HepG2 (cell line): ENCODE data around the gene ARHGAP26. TPM values are rescaled to one million over a fixed set of nuclear protein-coding genes. Genes with fewer than 3 reads are reported as not detected.
A peak's percentile ranks its signal among the peaks of the same experiment; 100 is the strongest.

Experiments used
- NFAT5 ChIP-seq: sonication (generic); formaldehyde crosslinking; IDR thresholded peaks from 2 replicates; pipeline ENCODE4 v1.4.0; 2020; ENCODE audit warnings: missing genetic modification reagents
- NPAS2 ChIP-seq: sonication (generic); formaldehyde crosslinking; IDR thresholded peaks from 2 replicates; pipeline ENCODE4 v1.8.0; 2022; ENCODE audit warnings: mild to moderate bottlenecking, missing genetic modification reagents, borderline replicate concordance
- RAD21 ChIP-seq: fragments of 450-650 bp; formaldehyde crosslinking; IDR thresholded peaks from 2 replicates; pipeline ENCODE4 v1.5.0; 2020; ENCODE audit warnings: mild to moderate bottlenecking
- SNRNP70 ChIP-seq: fragments of 200-400 bp; formaldehyde crosslinking; IDR thresholded peaks from 2 replicates; pipeline ENCODE4 v1.6.1; 2017; ENCODE audit warnings: mild to moderate bottlenecking, low read depth, low read length, moderate library complexity
- TMF1 ChIP-seq: sonication (generic); formaldehyde crosslinking; IDR thresholded peaks from 2 replicates; pipeline ENCODE4 v1.8.1; 2022; ENCODE audit warnings: low read depth, missing genetic modification reagents
- ZFP37 ChIP-seq: sonication (generic); formaldehyde crosslinking; IDR thresholded peaks from 2 replicates; pipeline ENCODE4 v1.4.0; 2020; ENCODE audit warnings: missing genetic modification reagents, borderline replicate concordance
- ZNF101 ChIP-seq: sonication (generic); formaldehyde crosslinking; IDR thresholded peaks from 2 replicates; pipeline ENCODE4 v1.4.0; 2020; ENCODE audit warnings: mild to moderate bottlenecking, low read depth, missing genetic modification reagents, borderline replicate concordance
- ZNF513 ChIP-seq: sonication (generic); formaldehyde crosslinking; conservative IDR thresholded peaks from 2 replicates; pipeline ENCODE4 v1.5.0; 2020; ENCODE audit warnings: missing genetic modification reagents
- ZNF660 ChIP-seq: sonication (generic); formaldehyde crosslinking; IDR thresholded peaks from 2 replicates; pipeline ENCODE4 v1.5.1; 2020; ENCODE audit warnings: mild to moderate bottlenecking, low read depth, missing genetic modification reagents, borderline replicate concordance
- polyA plus RNA-seq, 8 experiments: library from polyadenylated mRNA; depleted of rRNA in 3 of 8; stranded (reverse) in 7 of 8; unstranded in 1 of 8; fragments of >200 nt; fragmentation: Illumina TruSeq in 4 of 8; extraction: Trizol in 4 of 8; gene quantifications; 2 replicates each; pipeline versions ENCODE4 v1.2.1 to v1.2.3, GENCODE V29; 2011 to 2016; ENCODE audit warnings: low read depth in 4 of 8, missing spikeins in 1 of 8, mixed read lengths in 1 of 8; ENCODE audit not compliant: insufficient read depth in 1 of 8
- total RNA-seq, 5 experiments: library from RNA; depleted of rRNA; stranded (reverse); fragments of >200 nt; fragmentation: Illumina TruSeq; extraction: Trizol; gene quantifications; 2 replicates each; pipeline ENCODE4 v1.2.3, GENCODE V29; 2016; ENCODE audit warnings: low read depth in 1 of 5
- TF ChIP-seq, protein P1 (sequence below): sonication (generic); formaldehyde crosslinking; conservative IDR thresholded peaks from 2 replicates; pipeline ENCODE4 v1.4.0; 2020; ENCODE audit warnings: missing genetic modification reagents
- TF ChIP-seq, protein P2 (sequence below): sonication (generic); formaldehyde crosslinking; IDR thresholded peaks from 2 replicates; pipeline ENCODE4 v1.4.0; 2020; ENCODE audit warnings: mild to moderate bottlenecking, missing genetic modification reagents

ARHGAP26 gene
- total and polyA plus RNA-seq, 2 of the 13 experiments (the other 11 are each of a cell fraction or from before 2014, with no cell fraction given): 9.6 to 18.2 TPM

DNA sequence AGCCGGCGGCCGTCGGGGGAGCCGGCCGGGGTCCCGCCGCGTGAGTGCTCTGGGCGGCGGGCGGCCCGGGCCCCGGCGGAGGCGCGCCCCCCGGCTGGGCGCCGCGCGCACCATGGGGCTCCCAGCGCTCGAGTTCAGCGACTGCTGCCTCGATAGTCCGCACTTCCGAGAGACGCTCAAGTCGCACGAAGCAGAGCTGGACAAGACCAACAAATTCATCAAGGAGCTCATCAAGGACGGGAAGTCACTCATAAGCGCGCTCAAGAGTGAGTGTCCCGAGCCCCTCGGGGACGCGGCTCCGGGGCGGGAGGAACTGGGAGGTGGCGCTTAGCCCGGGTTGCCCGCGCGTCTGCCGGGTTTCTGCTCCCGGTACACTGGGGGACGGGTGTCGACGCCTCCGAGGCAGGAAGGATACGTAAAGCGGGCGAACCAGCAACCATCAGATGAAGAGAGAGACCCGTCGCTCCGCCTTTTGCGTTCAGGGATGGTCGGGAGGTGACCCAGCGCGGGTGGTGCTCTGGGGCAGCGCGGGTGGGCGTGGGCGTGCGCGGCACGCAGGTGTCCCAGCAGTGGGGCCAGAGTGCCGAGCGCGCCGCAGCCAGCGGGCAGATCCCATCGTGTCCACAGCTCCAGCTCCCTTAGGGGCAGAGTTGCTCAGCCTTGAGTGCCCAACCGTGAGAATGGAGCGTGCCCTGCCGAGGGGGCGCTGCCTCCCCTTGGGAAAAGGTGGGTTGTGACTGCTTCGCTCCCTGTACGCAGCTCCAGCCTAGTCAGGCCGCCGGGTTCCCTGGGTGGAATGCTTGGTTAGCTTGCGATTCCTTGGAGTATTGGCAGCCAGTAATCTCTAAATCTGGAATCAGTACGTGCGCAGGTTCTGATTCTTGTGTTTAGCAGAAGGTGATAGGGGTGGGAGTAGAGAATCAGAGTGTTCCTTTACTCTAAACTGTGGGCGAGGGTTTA, 753 bp downstream of the ARHGAP26 start (continued):
- TF ChIP-seq, protein P1, sequence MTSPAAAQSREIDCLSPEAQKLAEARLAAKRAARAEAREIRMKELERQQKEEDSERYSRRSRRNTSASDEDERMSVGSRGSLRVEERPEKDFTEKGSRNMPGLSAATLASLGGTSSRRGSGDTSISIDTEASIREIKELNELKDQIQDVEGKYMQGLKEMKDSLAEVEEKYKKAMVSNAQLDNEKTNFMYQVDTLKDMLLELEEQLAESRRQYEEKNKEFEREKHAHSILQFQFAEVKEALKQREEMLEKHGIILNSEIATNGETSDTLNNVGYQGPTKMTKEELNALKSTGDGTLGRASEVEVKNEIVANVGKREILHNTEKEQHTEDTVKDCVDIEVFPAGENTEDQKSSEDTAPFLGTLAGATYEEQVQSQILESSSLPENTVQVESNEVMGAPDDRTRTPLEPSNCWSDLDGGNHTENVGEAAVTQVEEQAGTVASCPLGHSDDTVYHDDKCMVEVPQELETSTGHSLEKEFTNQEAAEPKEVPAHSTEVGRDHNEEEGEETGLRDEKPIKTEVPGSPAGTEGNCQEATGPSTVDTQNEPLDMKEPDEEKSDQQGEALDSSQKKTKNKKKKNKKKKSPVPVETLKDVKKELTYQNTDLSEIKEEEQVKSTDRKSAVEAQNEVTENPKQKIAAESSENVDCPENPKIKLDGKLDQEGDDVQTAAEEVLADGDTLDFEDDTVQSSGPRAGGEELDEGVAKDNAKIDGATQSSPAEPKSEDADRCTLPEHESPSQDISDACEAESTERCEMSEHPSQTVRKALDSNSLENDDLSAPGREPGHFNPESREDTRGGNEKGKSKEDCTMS (CRISPR knock-in tag): no peak
- no peak for TF ChIP-seq ZFP37
- no peak for TF ChIP-seq NPAS2 (CRISPR knock-in tag)
- TF ChIP-seq SNRNP70: no peak
- TF ChIP-seq, protein P2, sequence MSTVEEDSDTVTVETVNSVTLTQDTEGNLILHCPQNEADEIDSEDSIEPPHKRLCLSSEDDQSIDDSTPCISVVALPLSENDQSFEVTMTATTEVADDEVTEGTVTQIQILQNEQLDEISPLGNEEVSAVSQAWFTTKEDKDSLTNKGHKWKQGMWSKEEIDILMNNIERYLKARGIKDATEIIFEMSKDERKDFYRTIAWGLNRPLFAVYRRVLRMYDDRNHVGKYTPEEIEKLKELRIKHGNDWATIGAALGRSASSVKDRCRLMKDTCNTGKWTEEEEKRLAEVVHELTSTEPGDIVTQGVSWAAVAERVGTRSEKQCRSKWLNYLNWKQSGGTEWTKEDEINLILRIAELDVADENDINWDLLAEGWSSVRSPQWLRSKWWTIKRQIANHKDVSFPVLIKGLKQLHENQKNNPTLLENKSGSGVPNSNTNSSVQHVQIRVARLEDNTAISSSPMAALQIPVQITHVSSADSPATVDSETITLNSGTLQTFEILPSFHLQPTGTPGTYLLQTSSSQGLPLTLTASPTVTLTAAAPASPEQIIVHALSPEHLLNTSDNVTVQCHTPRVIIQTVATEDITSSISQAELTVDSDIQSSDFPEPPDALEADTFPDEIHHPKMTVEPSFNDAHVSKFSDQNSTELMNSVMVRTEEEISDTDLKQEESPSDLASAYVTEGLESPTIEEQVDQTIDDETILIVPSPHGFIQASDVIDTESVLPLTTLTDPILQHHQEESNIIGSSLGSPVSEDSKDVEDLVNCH (CRISPR knock-in tag): no peak
- no peak for TF ChIP-seq ZNF660 (CRISPR knock-in tag)
- peak; percentile 67; the same call in 1 of the 2 replicates for TF ChIP-seq RAD21 (CRISPR knock-in tag)
- no peak for TF ChIP-seq ZNF101 (CRISPR knock-in tag)
- no peak for TF ChIP-seq NFAT5
- TF ChIP-seq TMF1: 0 out of 2 replicates have a peak, but pooled peaks have one; percentile 5
- TF ChIP-seq ZNF513 (CRISPR knock-in tag): no peak
